ENCODE results near the gene TMA7B. TPM values are rescaled to one million over a fixed set of nuclear protein-coding genes. Genes with fewer than 3 reads are reported as not detected.

TMA7B gene
- total RNA-seq, 2 experiments from 2014 or later: 0.96 to 1.1 TPM

- H3K9me3 Mint-ChIP-seq (ENCODE audit: low read depth): no peaks in the 10 kb centered on the region
- no peaks in the 10 kb centered on the region for H3K27me3 Mint-ChIP-seq
- no peak for DNase-seq
- ChIA-PET POLR2A (interaction anchor here (0.6 kb wide), 1 partner anchor 366 kb away, joined by 10 read pairs; no protein-coding TSS in a partner anchor), CTCF (interaction anchor here (0.8 kb wide), 1 partner anchor 15 kb away, joined by 3 read pairs; no protein-coding TSS in a partner anchor)
- intact Hi-C loops (cut with DNase I, micrococcal nuclease): no loop called here
- H3K4me1 Mint-ChIP-seq: peaks cover 20% of the 10 kb centered on the region
- H3K36me3 Mint-ChIP-seq (ENCODE audit: low read depth): peaks cover 5% of the 10 kb centered on the region
- H3K4me3 Mint-ChIP-seq: no peak overlapping the region
- peak; percentile 65 for ATAC-seq
- no peak overlapping the region for H3K27ac Mint-ChIP-seq
Observed at GRCh38 chr22:39979048-39979447, 18.9 kb downstream of the TMA7B start.

DNA sequence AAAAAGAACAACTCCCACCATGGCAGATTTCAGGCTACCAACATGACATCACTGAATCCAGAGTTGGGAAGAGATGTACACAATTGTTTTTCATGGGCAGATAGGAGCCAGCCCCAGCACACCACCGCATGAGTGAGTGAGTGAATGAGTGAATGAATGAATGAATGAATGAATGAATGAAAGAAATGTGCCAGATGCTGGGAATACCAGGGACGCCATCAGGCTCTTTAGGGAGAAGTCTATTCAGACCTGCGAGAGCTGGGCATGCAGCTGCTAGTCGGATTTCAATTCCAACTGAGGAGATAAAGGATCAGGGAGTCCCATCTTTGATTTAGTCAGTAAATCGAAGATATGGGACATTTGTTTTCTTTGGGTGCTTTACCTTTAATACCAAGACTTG lies 19.3 kb downstream of the TMA7B start:
- no peak overlapping the region for H3K27ac Mint-ChIP-seq

GRCh38 chr22:39980596-39980995 lies 20.4 kb downstream of the TMA7B start:
- no peaks in the 10 kb centered on the region for H3K9me3 Mint-ChIP-seq (ENCODE audit: low read depth)
- ChIA-PET CTCF (no interaction called here), POLR2A (no interaction called here)
- no peak for DNase-seq
- no peak overlapping the region for H3K27ac Mint-ChIP-seq
- peaks cover 29% of the 10 kb centered on the region for H3K4me1 Mint-ChIP-seq
- H3K27me3 Mint-ChIP-seq: no peaks in the 10 kb centered on the region
- intact Hi-C loops (cut with DNase I, micrococcal nuclease): no loop called here
- H3K4me3 Mint-ChIP-seq: no peak overlapping the region
- no peak for ATAC-seq
- peaks cover 3% of the 10 kb centered on the region for H3K36me3 Mint-ChIP-seq (ENCODE audit: low read depth)

More for the DNA sequence above, 19.3 kb downstream of the TMA7B start:
- Mint-ChIP-seq H3K27me3 (no peaks in the 10 kb centered on the region), H3K4me1 (peaks cover 20% of the 10 kb centered on the region), H3K9me3 (ENCODE audit: low read depth) (no peaks in the 10 kb centered on the region), H3K36me3 (ENCODE audit: low read depth) (peaks cover 5% of the 10 kb centered on the region), H3K4me3 (no peak overlapping the region)
- ChIA-PET CTCF (no interaction called here), POLR2A (interaction anchor here (0.6 kb wide), 1 partner anchor 366 kb away, joined by 10 read pairs; no protein-coding TSS in a partner anchor)
- no peak for DNase-seq
- intact Hi-C loops (cut with DNase I, micrococcal nuclease): no loop called here
- no peak for ATAC-seq

DNA sequence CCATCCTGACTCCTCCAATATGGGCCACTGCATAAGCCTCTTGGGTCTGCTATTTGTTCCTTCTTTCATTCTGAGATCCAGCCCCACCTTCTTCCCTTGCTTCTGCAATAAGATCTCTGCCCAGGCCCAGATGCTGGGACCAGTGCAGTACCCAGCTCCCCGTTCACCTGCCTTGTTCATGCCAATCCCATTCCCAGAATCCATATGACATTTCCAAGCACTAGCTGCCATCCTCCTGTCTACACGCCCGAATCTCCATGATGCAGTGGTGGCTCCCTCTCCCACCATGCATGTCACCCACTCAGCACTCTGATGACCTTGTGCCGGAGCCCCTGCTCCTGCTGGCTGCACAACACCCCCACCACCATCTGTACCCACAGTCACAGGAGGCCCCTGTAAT lies 23.1 kb downstream of the TMA7B start:
- peaks cover 37% of the 10 kb centered on the region for H3K4me1 Mint-ChIP-seq
- intact Hi-C loops (cut with DNase I, micrococcal nuclease): no loop called here
- ATAC-seq: no peak
- no peak for DNase-seq
- no peak overlapping the region for H3K27ac Mint-ChIP-seq
- no peaks in the 10 kb centered on the region for H3K27me3 Mint-ChIP-seq
- no peaks in the 10 kb centered on the region for H3K36me3 Mint-ChIP-seq (ENCODE audit: low read depth)
- CTCF ChIA-PET: no interaction called here
- H3K9me3 Mint-ChIP-seq (ENCODE audit: low read depth): no peaks in the 10 kb centered on the region
- H3K4me3 Mint-ChIP-seq: no peak overlapping the region
- POLR2A ChIA-PET: interaction anchor here (0.7 kb wide), 1 partner anchor 17 kb away, joined by 3 read pairs; no protein-coding TSS in a partner anchor

DNA sequence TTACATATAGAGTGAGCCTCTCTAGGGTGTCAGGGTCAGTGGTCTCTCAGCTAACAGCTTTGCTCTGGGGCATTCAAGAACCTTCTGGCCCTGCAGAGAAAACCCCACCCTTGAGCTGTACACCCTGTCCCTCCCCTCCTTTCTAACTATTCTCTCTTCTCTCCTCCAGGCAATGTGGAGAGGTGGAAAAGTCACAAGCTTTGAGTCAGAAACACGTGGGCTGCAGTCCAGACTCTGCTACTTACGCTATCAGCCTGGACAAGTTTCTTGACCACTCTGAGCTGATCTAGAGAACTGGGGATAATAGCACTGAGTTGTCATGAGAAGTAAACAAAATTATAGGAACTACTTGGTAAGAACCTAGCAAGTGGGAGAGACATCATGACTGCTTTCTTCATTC lies 23.8 kb downstream of the TMA7B start:
- intact Hi-C loops (cut with DNase I, micrococcal nuclease): no loop called here
- POLR2A ChIA-PET: no interaction called here
- Mint-ChIP-seq H3K4me1 (peaks cover 34% of the 10 kb centered on the region), H3K4me3 (no peak overlapping the region), H3K36me3 (ENCODE audit: low read depth) (no peaks in the 10 kb centered on the region), H3K9me3 (ENCODE audit: low read depth) (no peaks in the 10 kb centered on the region), H3K27me3 (no peaks in the 10 kb centered on the region), H3K27ac (no peak overlapping the region)
- ATAC-seq (no peak), DNase-seq (no peak)
- CTCF ChIA-PET: interaction anchor here (0.6 to 0.9 kb wide), 3 partner anchors 17 to 1309 kb away, joined by 3 to 4 read pairs (median 3); partner anchors contain the start of gene TMA7B

GRCh38 chr22:39984746-39985145 lies 24.5 kb downstream of the TMA7B start:
- Mint-ChIP-seq H3K27ac (no peak overlapping the region), H3K4me3 (no peak overlapping the region), H3K27me3 (no peaks in the 10 kb centered on the region), H3K36me3 (ENCODE audit: low read depth) (no peaks in the 10 kb centered on the region), H3K4me1 (peaks cover 27% of the 10 kb centered on the region), H3K9me3 (ENCODE audit: low read depth) (no peaks in the 10 kb centered on the region)
- ATAC-seq: no peak
- ChIA-PET POLR2A (no interaction called here), CTCF (interaction anchor here (0.9 kb wide), 2 partner anchors 24 to 52 kb away, joined by 3 read pairs; partner anchors contain the start of gene TMA7B)
- DNase-seq: no peak
- intact Hi-C loops (cut with DNase I, micrococcal nuclease): no loop called here

DNA sequence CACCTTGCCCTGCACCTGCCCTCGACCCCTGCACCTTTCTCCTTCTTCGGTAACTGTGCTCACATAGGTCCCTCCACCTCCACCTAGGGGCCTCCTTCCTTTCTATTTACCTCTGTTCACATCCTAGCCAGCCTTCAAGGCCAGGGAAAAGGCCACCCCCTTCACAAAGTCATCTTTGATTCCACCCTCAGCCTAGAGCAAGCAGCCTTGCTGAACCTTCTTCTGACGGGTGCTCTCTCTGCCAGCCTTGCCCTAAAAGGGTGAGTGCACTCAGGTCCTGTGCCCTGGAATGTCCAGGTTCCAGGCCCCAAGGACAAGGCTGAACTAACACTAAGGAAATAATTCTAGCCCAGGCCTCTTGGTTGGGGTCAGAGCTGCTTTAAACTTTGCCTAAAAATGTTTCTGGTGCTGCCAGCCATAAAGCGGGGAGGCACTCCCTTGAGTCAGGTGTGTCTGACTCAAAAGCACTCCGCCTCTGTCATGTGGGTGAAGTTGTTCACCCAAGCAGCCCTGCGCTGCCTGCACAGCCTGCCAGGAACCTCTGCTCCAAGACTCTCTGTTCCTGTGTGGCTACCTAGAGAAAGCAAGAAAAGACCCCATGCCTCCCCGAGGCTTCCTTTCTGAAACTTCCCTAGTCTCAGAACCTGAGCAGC lies 25.3 kb downstream of the TMA7B start:
- ATAC-seq: peak; percentile 94
- Mint-ChIP-seq H3K9me3 (ENCODE audit: low read depth) (no peaks in the 10 kb centered on the region), H3K27ac (peak overlapping the region; percentile 47), H3K4me3 (no peak overlapping the region), H3K4me1 (peaks cover 20% of the 10 kb centered on the region), H3K36me3 (ENCODE audit: low read depth) (no peaks in the 10 kb centered on the region), H3K27me3 (no peaks in the 10 kb centered on the region)
- DNase-seq: peak; percentile 65
- CTCF ChIA-PET: interaction anchor here (0.9 kb wide), 1 partner anchor 52 kb away, joined by 3 read pairs; no protein-coding TSS in a partner anchor
- intact Hi-C loops (cut with DNase I, micrococcal nuclease): no loop called here
- POLR2A ChIA-PET: no interaction called here

DNA sequence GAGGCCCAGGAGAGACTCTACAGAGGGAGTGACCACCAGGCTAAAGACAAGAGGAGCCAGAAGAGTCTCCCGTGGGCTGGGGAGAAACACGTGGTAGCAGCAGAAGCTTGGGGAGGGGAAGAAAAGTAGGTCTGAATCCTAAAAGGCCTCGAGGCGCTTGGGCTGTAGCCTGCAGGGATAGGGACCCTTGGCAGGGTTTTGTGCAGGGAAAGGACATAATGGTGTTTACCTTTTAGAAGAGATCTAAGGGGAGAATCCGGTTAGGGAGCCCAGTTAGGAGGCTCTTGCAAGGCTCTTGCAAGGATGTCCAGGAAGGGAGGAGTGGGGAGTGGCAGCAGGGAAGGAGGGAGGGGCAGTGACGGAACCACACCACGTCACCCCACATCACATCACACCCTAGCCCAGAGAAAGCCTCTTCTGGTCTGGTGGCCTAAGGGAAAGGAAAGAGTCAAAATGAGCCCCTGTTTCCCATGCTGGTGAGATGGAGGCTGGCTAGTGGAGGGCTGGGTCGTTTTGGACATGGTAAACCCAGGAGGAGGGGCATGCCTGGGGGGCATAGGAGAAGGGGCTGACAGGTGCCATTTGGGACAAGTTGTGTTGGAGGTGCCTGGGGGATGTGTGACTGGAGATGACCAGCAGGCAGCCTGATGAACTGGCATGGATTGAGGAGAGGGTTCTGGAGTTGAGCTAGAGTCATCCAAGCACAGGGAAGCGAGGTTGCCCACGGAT lies 28.4 kb downstream of the TMA7B start:
- DNase-seq (no peak), ATAC-seq (no peak)
- H3K27me3 Mint-ChIP-seq: no peaks in the 10 kb centered on the region
- ChIA-PET CTCF (no interaction called here), POLR2A (no interaction called here)
- no peaks in the 10 kb centered on the region for H3K36me3 Mint-ChIP-seq (ENCODE audit: low read depth)
- H3K27ac Mint-ChIP-seq: no peak overlapping the region
- intact Hi-C loops (cut with DNase I, micrococcal nuclease): no loop called here
- H3K4me3 Mint-ChIP-seq: no peak overlapping the region
- H3K9me3 Mint-ChIP-seq (ENCODE audit: low read depth): no peaks in the 10 kb centered on the region
- peaks cover 17% of the 10 kb centered on the region for H3K4me1 Mint-ChIP-seq

DNA sequence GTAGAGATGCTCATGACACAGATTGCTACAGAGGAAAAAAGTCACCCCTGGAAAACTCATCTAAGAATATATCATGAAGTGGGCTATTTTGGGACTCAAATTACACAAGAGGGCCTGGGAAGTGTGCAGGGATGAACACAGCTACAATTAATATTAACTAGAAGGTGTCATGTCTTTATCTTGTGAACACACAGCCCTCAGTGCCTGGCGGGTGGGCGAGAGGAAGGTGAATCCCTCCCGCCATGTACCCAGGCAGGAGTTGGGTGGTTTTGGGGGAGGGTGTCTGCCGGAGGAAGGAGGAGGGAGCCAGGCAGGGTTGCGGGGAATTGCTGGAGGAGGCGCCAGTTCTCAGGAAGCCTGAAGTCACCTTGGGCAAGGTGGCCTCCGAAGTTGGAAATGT lies 29.4 kb downstream of the TMA7B start:
- ChIA-PET CTCF (interaction anchor here (1.1 kb wide), 1 partner anchor 11 kb away, joined by 3 read pairs; no protein-coding TSS in a partner anchor), POLR2A (interaction anchor here (0.7 kb wide), 1 partner anchor 594 kb away, joined by 3 read pairs; no protein-coding TSS in a partner anchor)
- H3K4me3 Mint-ChIP-seq: no peak overlapping the region
- no peaks in the 10 kb centered on the region for H3K9me3 Mint-ChIP-seq (ENCODE audit: low read depth)
- no peak for DNase-seq
- no peaks in the 10 kb centered on the region for H3K27me3 Mint-ChIP-seq
- no peak overlapping the region for H3K27ac Mint-ChIP-seq
- intact Hi-C loops (cut with DNase I, micrococcal nuclease): loop anchor here in 1 of 2 experiments (5.0 kb wide), 1 partner anchor 37 kb away; no protein-coding TSS in a partner anchor
- no peaks in the 10 kb centered on the region for H3K36me3 Mint-ChIP-seq (ENCODE audit: low read depth)
- H3K4me1 Mint-ChIP-seq: peaks cover 25% of the 10 kb centered on the region
- no peak for ATAC-seq

DNA sequence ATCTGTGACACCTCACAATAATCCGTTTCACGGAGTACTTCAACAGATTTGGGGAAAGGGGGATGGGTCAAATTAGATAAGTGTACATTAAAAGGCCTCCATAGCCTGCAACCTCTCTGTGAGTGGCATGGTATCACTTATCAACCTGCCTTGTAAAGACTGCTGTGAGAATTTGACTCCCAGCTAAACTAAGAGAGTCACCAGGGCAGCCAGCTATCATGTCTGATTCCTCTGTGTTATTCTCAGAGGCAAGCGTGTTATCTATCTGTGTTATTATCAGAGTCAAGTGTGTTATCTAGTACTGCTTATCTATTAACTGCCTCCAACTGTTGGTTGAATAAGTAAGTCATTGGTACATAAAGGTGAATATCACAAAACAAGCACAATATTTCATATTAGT lies 30.5 kb downstream of the TMA7B start:
- CTCF ChIA-PET: interaction anchor here (0.9 kb wide), 1 partner anchor 57 kb away, joined by 4 read pairs; no protein-coding TSS in a partner anchor
- POLR2A ChIA-PET: interaction anchor here (0.7 kb wide), 1 partner anchor 707 kb away, joined by 3 read pairs; no protein-coding TSS in a partner anchor
- H3K9me3 Mint-ChIP-seq (ENCODE audit: low read depth): no peaks in the 10 kb centered on the region
- H3K27ac Mint-ChIP-seq: no peak overlapping the region
- ATAC-seq: no peak
- H3K4me3 Mint-ChIP-seq: no peak overlapping the region
- H3K27me3 Mint-ChIP-seq: no peaks in the 10 kb centered on the region
- peaks cover 15% of the 10 kb centered on the region for H3K4me1 Mint-ChIP-seq
- intact Hi-C loops (cut with DNase I, micrococcal nuclease): loop anchor here in 1 of 2 experiments (5.0 kb wide), 1 partner anchor 38 kb away; no protein-coding TSS in a partner anchor
- DNase-seq: no peak
- H3K36me3 Mint-ChIP-seq (ENCODE audit: low read depth): no peaks in the 10 kb centered on the region

GRCh38 chr22:39991159-39991860 lies 31.1 kb downstream of the TMA7B start:
- no peak overlapping the region for H3K4me3 Mint-ChIP-seq
- ATAC-seq (no peak), DNase-seq (no peak)
- intact Hi-C loops (cut with DNase I, micrococcal nuclease): loop anchor here in 1 of 2 experiments (5.0 kb wide), 1 partner anchor 39 kb away; no protein-coding TSS in a partner anchor
- ChIA-PET CTCF (interaction anchor here (0.9 kb wide), 1 partner anchor 58 kb away, joined by 4 read pairs; no protein-coding TSS in a partner anchor), POLR2A (interaction anchor here (0.7 kb wide), 1 partner anchor 707 kb away, joined by 3 read pairs; no protein-coding TSS in a partner anchor)
- peaks cover 9% of the 10 kb centered on the region for H3K4me1 Mint-ChIP-seq
- H3K27me3 Mint-ChIP-seq: no peaks in the 10 kb centered on the region
- H3K36me3 Mint-ChIP-seq (ENCODE audit: low read depth): no peaks in the 10 kb centered on the region
- no peaks in the 10 kb centered on the region for H3K9me3 Mint-ChIP-seq (ENCODE audit: low read depth)
- no peak overlapping the region for H3K27ac Mint-ChIP-seq

Measured in activated CD4-positive, alpha-beta T cell treated with anti-CD3 and anti-CD28 coated beads for 36 hours (primary cell).